Left lung (tissue), 10 donors: ENCODE measurements around the gene LPCAT1. TPM values are rescaled to one million over a fixed set of nuclear protein-coding genes. Genes with fewer than 3 reads are reported as not detected.

Experiments used
- ATAC-seq: fragments of 200-7000 bp; cut with Tn5 transposase; one replicate; pipeline ENCODE4 v1.9.1; 2020; ENCODE audit warnings: moderate library complexity
- DNase-seq, 4 donors: peaks; one replicate each; pipeline ENCODE4 v3.0.0-alpha.2; 2013 to 2020
- H3K27ac ChIP-seq, 2 donors: fragments of 200-600 bp; sonication (generic) in 1 of 2; one replicate each; pipeline versions ENCODE4 v1.5.0 to v1.8.0; 2020 to 2021
- H3K27me3 ChIP-seq, 2 donors: fragments of 200-600 bp; sonication (generic) in 1 of 2; one replicate each; pipeline versions ENCODE4 v1.5.0 to v1.8.0; 2020 to 2021
- H3K36me3 ChIP-seq, 2 donors: fragments of 200-600 bp; sonication (generic) in 1 of 2; one replicate each; pipeline versions ENCODE4 v1.5.0 to v1.8.0; 2020 to 2021
- H3K4me1 ChIP-seq, 2 donors: fragments of 200-600 bp; one replicate each; pipeline ENCODE4 v1.8.0; 2021
- H3K4me3 ChIP-seq, 2 donors: fragments of 200-600 bp; sonication (generic) in 1 of 2; one replicate each; pipeline versions ENCODE4 v1.5.0 to v1.8.0; 2020 to 2021; ENCODE audit warnings: mild to moderate bottlenecking in 1 of 2
- H3K9me3 ChIP-seq, 2 donors: fragments of 200-600 bp; sonication (generic) in 1 of 2; one replicate each; pipeline versions ENCODE4 v1.5.0 to v1.8.0; 2020 to 2021
- CTCF ChIP-seq, 2 donors: fragments of 200-600 bp; sonication (generic) in 1 of 2; IDR thresholded peaks; one replicate each; pipeline versions ENCODE4 v1.5.0 to v1.8.0; 2021; ENCODE audit warnings: antibody characterized with exemption in 2 of 2
- intact Hi-C, 2 donors: fragments of 100-400 bp; cut with DNase I; formaldehyde crosslinking; loops; one replicate each; pipeline versions ENCODE4 v1.11.2 to v1.14.2; 2022
- polyA plus RNA-seq, 6 donors: library from polyadenylated mRNA; unstranded; fragments of 120-200 nt; gene quantifications; one replicate each; pipeline ENCODE4 v1.2.1, GENCODE V29; 2013; ENCODE audit not compliant: insufficient read length in 6 of 6
- total RNA-seq, 2 donors: library from RNA; stranded (reverse); fragmentation: NEBNext Ultra II Directional; extraction: Animal tissue kit (Norgen Biotek cat#: 25700); gene quantifications; one replicate each; pipeline ENCODE4 v1.2.1, GENCODE V29; 2021
- donor health status: DM: no; HTN: yes; CAD: no.
- donor health status: DM: no; HTN: no; CAD: no.

LPCAT1 gene
- total and polyA plus RNA-seq, 8 donors: 106 to 751 (median 148) TPM

GRCh38 chr5:1471997-1472963 is 51.5 kb downstream of the LPCAT1 start:
- DNase-seq (peak in 2 of 4 donors; percentile 32 to 59), ATAC-seq (no peak)
- Histone ChIP-seq H3K36me3 (peaks cover 0 to 100% of the 10 kb centered on the region in 2 donors), H3K9me3 (no peaks in the 10 kb centered on the region), H3K27me3 (no peaks in the 10 kb centered on the region), H3K4me3 (no peak overlapping the region), H3K4me1 (peaks cover 0 to 29% of the 10 kb centered on the region in 2 donors), H3K27ac (no peak overlapping the region)
- intact Hi-C loops: no loop called here
- TF ChIP-seq CTCF (IDR thresholded peaks at IDR 0.05): no peak

GRCh38 chr5:1471240-1471853 is 52.4 kb downstream of the LPCAT1 start:
- ATAC-seq: no peak
- no peak for TF ChIP-seq CTCF (IDR thresholded peaks at IDR 0.05)
- Histone ChIP-seq H3K36me3 (peaks cover 0 to 100% of the 10 kb centered on the region in 2 donors), H3K27ac (no peak overlapping the region), H3K27me3 (no peaks in the 10 kb centered on the region), H3K4me1 (peaks cover 0 to 20% of the 10 kb centered on the region in 2 donors), H3K9me3 (no peaks in the 10 kb centered on the region), H3K4me3 (no peak overlapping the region)
- intact Hi-C loops: no loop called here
- DNase-seq: peak in 2 of 4 donors; percentile 30 to 55

GRCh38 chr5:1470762-1471211 is 53.0 kb downstream of the LPCAT1 start:
- Histone ChIP-seq H3K4me1 (peaks cover 0 to 14% of the 10 kb centered on the region in 2 donors), H3K27ac (no peak overlapping the region), H3K9me3 (no peaks in the 10 kb centered on the region), H3K4me3 (no peak overlapping the region), H3K36me3 (peaks cover 0 to 100% of the 10 kb centered on the region in 2 donors), H3K27me3 (no peaks in the 10 kb centered on the region)
- DNase-seq (peak in 2 of 4 donors; percentile 31 to 75), ATAC-seq (no peak)
- no peak for TF ChIP-seq CTCF (IDR thresholded peaks at IDR 0.05)
- intact Hi-C loops: no loop called here

GRCh38 chr5:1468629-1469527 is 54.9 kb downstream of the LPCAT1 start:
- TF ChIP-seq CTCF (IDR thresholded peaks at IDR 0.05): peak in 1 of 2 donors; percentile 2
- ATAC-seq: no peak
- Histone ChIP-seq H3K4me3 (no peak overlapping the region), H3K36me3 (peaks cover 0 to 92% of the 10 kb centered on the region in 2 donors), H3K4me1 (no peaks in the 10 kb centered on the region), H3K9me3 (no peaks in the 10 kb centered on the region), H3K27me3 (no peaks in the 10 kb centered on the region), H3K27ac (no peak overlapping the region)
- peak in 2 of 4 donors; percentile 24 to 76 for DNase-seq
- intact Hi-C loops: no loop called here
